Psoas muscle (tissue), 8 donors: ENCODE results near the gene PEX14. TPM values are rescaled to one million over a fixed set of nuclear protein-coding genes. Genes with fewer than 3 reads are reported as not detected.

Experiments used
- ATAC-seq, 4 donors: fragments of 200-7000 bp; cut with Tn5 transposase; one replicate each; pipeline ENCODE4 v1.9.1; 2020; ENCODE audit warnings: moderate library complexity in 3 of 4, mild to moderate bottlenecking in 2 of 4
- DNase-seq, 2 donors: peaks; one replicate each; pipeline ENCODE4 v3.0.0-alpha.2; 2020
- H3K27ac ChIP-seq: fragments of 200-600 bp; one replicate; pipeline ENCODE4 v1.8.0; 2022
- H3K27me3 ChIP-seq, 3 donors: fragments of 200-600 bp in 1 of 3; one replicate each; pipeline versions ENCODE4 v1.6.1 to v1.8.0; 2013 to 2022; ENCODE audit warnings: low read length in 2 of 3, mild to moderate bottlenecking in 2 of 3, moderate library complexity in 1 of 3; ENCODE audit not compliant: insufficient read depth in 3 of 3
- H3K36me3 ChIP-seq, 2 donors: fragments of 200-600 bp in 1 of 2; one replicate each; pipeline versions ENCODE4 v1.6.1 to v1.8.0; 2013 to 2022; ENCODE audit warnings: low read depth in 1 of 2, mild to moderate bottlenecking in 1 of 2, moderate library complexity in 1 of 2; ENCODE audit not compliant: insufficient read depth in 1 of 2
- H3K4me1 ChIP-seq: fragments of 200-600 bp; one replicate; pipeline ENCODE4 v1.8.0; 2022
- H3K4me3 ChIP-seq: fragments of 200-600 bp; one replicate; pipeline ENCODE4 v1.8.0; 2022; ENCODE audit warnings: mild to moderate bottlenecking
- H3K9me3 ChIP-seq: fragments of 200-600 bp; one replicate; pipeline ENCODE4 v1.8.0; 2022
- CTCF ChIP-seq: fragments of 200-600 bp; IDR thresholded peaks from one replicate; pipeline ENCODE4 v1.8.0; 2022; ENCODE audit warnings: antibody characterized with exemption
- WGBS, 3 donors: extraction: QIAGEN DNeasy Blood & Tissue Kit; methylation state at CpG; one replicate each; pipeline versions ENCODE4 v1.1.6 to v1.1.7; 2013; 5-methylcytosine and 5-hydroxymethylcytosine counted together
- intact Hi-C, 2 donors: fragments of 100-400 bp; cut with DNase I; formaldehyde crosslinking; loops; one replicate each; pipeline versions ENCODE4 v1.11.0 to v1.14.2; 2022
- polyA plus RNA-seq, 3 donors: library from polyadenylated mRNA; stranded (reverse); fragments of 200-250 nt; gene quantifications; one replicate each; pipeline ENCODE4 v1.2.3, GENCODE V29; 2013
- total RNA-seq, 4 donors: library from RNA; stranded (reverse); fragmentation: NEBNext Ultra II Directional in 2 of 4; extraction: Animal tissue kit (Norgen Biotek cat#: 25700) in 2 of 4; gene quantifications; one replicate each; pipeline versions ENCODE4 v1.2.1 to v1.2.4, GENCODE V29; 2021 to 2023
- donor health status: healthy with polysubstance abuse.
- donor health status: DM: no; HTN: no; CAD: no; lungs with moderate emphysema.
- donor health status: Bipolar disorder and iron deficiency.
- donor health status: healthy.
- donor health status: DM: yes; HTN: yes; CAD: no.
- donor health status: DM: no; HTN: no; CAD: no.
- donor health status: DM: no; HTN: no; CAD: no.
- donor health status: DM: yes; HTN: yes; CAD: no.

The PEX14 gene
- total and polyA plus RNA-seq, 7 donors = 13.7 to 23.5 (median 20.7) TPM

- Histone ChIP-seq H3K27me3 (no peaks in the 10 kb centered on the region), H3K4me3 (no peak overlapping the region), H3K9me3 (no peaks in the 10 kb centered on the region), H3K27ac (no peak overlapping the region), H3K36me3 (peaks cover 0 to 12% of the 10 kb centered on the region in 2 donors), H3K4me1 (peaks cover 10% of the 10 kb centered on the region)
- intact Hi-C loops = no loop called here
- no peak for TF ChIP-seq CTCF
- DNase-seq (no peak), ATAC-seq (no peak)
- 87 to 94% (median 89%) methylated on average over 5 of the region's 5 CpGs for WGBS, 3 donors
Observed at GRCh38 chr1:10434590-10434989, 40.2 kb upstream of the PEX14 start.

- Histone ChIP-seq H3K36me3 (peaks cover 0 to 20% of the 10 kb centered on the region in 2 donors), H3K9me3 (no peaks in the 10 kb centered on the region), H3K4me3 (no peak overlapping the region), H3K4me1 (no peaks in the 10 kb centered on the region), H3K27ac (no peak overlapping the region), H3K27me3 (no peaks in the 10 kb centered on the region)
- 93 to 97% (median 96%) methylated on average over 1 of the region's 1 CpG for WGBS, 3 donors
- intact Hi-C loops = no loop called here
- TF ChIP-seq CTCF = no peak
- ATAC-seq (no peak), DNase-seq (no peak)
Observed at GRCh38 chr1:10437052-10437451, 37.7 kb upstream of the PEX14 start.

GRCh38 chr1:10438677-10439163 is 36.0 kb upstream of the PEX14 start:
- intact Hi-C loops = no loop called here
- Histone ChIP-seq H3K27ac (no peak overlapping the region), H3K27me3 (no peaks in the 10 kb centered on the region), H3K9me3 (no peaks in the 10 kb centered on the region), H3K4me3 (no peak overlapping the region), H3K36me3 (peaks cover 0 to 23% of the 10 kb centered on the region in 2 donors), H3K4me1 (no peaks in the 10 kb centered on the region)
- WGBS, 3 donors = 84 to 88% (median 87%) methylated on average over 7 of the region's 7 CpGs
- DNase-seq (no peak), ATAC-seq (no peak)
- no peak for TF ChIP-seq CTCF

- Histone ChIP-seq H3K27ac (no peak overlapping the region), H3K4me1 (no peaks in the 10 kb centered on the region), H3K27me3 (no peaks in the 10 kb centered on the region), H3K36me3 (peaks cover 0 to 19% of the 10 kb centered on the region in 2 donors), H3K9me3 (no peaks in the 10 kb centered on the region), H3K4me3 (no peak overlapping the region)
- DNase-seq (no peak), ATAC-seq (no peak)
- 92 to 97% (median 96%) methylated on average over 2 of the region's 2 CpGs for WGBS, 3 donors
- intact Hi-C loops = no loop called here
- no peak for TF ChIP-seq CTCF
Observed at GRCh38 chr1:10440305-10440704, 34.4 kb upstream of the PEX14 start.

GRCh38 chr1:10440794-10441193 is 34.0 kb upstream of the PEX14 start:
- TF ChIP-seq CTCF = no peak
- intact Hi-C loops = no loop called here
- Histone ChIP-seq H3K36me3 (peaks cover 0 to 18% of the 10 kb centered on the region in 2 donors), H3K27ac (no peak overlapping the region), H3K9me3 (no peaks in the 10 kb centered on the region), H3K4me3 (no peak overlapping the region), H3K4me1 (no peaks in the 10 kb centered on the region), H3K27me3 (no peaks in the 10 kb centered on the region)
- ATAC-seq (no peak), DNase-seq (no peak)
- WGBS, 3 donors = 89 to 93% (median 90%) methylated on average over 5 of the region's 5 CpGs
